Loucy (cell line): Measurements from ENCODE around the gene AMPH.

Experiments
- H2AFZ ChIP-seq: fragments of 200-600 bp; sonication (generic); 2 replicates; pipeline ENCODE4 v1.6.0; 2016; ENCODE audit warnings: antibody characterized with exemption, mild to moderate bottlenecking, low read length, moderate library complexity
- H3F3A ChIP-seq: fragments of 200-600 bp; 2 replicates; pipeline ENCODE4 v1.6.0; 2016; ENCODE audit warnings: antibody characterized with exemption, low read depth, mild to moderate bottlenecking
- H3K27me3 ChIP-seq: fragments of 200-600 bp; sonication (generic); 2 replicates; pipeline ENCODE4 v1.6.1; 2014; ENCODE audit warnings: low read length, mild to moderate bottlenecking; ENCODE audit not compliant: insufficient read depth, poor library complexity, severe bottlenecking
- H3K36me3 ChIP-seq: fragments of 200-600 bp; sonication (generic); 2 replicates; pipeline ENCODE4 v1.6.1; 2016; ENCODE audit warnings: low read length; ENCODE audit not compliant: insufficient read depth
- H3K4me1 ChIP-seq: fragments of 200-600 bp; sonication (generic); 2 replicates; pipeline ENCODE4 v1.5.1; 2014; ENCODE audit warnings: low read length, mild to moderate bottlenecking; ENCODE audit not compliant: insufficient read depth, poor library complexity, severe bottlenecking
- H3K4me2 ChIP-seq: fragments of 200-600 bp; sonication (generic); 2 replicates; pipeline ENCODE4 v1.6.0; 2014; ENCODE audit warnings: antibody characterized with exemption, low read length, low read depth, mild to moderate bottlenecking; ENCODE audit not compliant: poor library complexity, severe bottlenecking
- H3K4me3 ChIP-seq: fragments of 200-600 bp; sonication (generic); 2 replicates; pipeline ENCODE4 v1.5.1; 2014; ENCODE audit warnings: low read length, mild to moderate bottlenecking, mixed read lengths; ENCODE audit not compliant: poor library complexity, severe bottlenecking
- H3K79me2 ChIP-seq: fragments of 200-600 bp; sonication (generic); 2 replicates; pipeline ENCODE4 v1.6.1; 2014; ENCODE audit warnings: low read length; ENCODE audit not compliant: insufficient read depth
- H3K9ac ChIP-seq: fragments of 200-600 bp; sonication (generic); 2 replicates; pipeline ENCODE4 v1.6.0; 2014; ENCODE audit warnings: mild to moderate bottlenecking, low read depth, low read length, moderate library complexity; ENCODE audit not compliant: poor library complexity, severe bottlenecking
- H3K9me2 ChIP-seq: fragments of 200-600 bp; sonication (generic); replicated peaks from 2 replicates; pipeline ENCODE4 v1.6.1; 2016; ENCODE audit warnings: low read depth, low read length, mixed read lengths
- H3K9me3 ChIP-seq: fragments of 200-600 bp; sonication (generic); 2 replicates; pipeline ENCODE4 v1.6.1; 2014; ENCODE audit warnings: mild to moderate bottlenecking, antibody characterized with exemption, low read length, low read depth; ENCODE audit not compliant: insufficient read depth
- H4K20me1 ChIP-seq: fragments of 200-600 bp; sonication (generic); 2 replicates; pipeline ENCODE4 v1.6.0; 2014; ENCODE audit warnings: antibody characterized with exemption, low read length, mild to moderate bottlenecking; ENCODE audit not compliant: insufficient read depth, poor library complexity, severe bottlenecking
- EZH2phosphoT487 ChIP-seq: fragments of 200-600 bp; IDR thresholded peaks from 2 replicates; pipeline ENCODE4 v1.6.1; 2018; ENCODE audit warnings: antibody characterized with exemption, mild to moderate bottlenecking, moderate library complexity, borderline replicate concordance
- TF ChIP-seq, protein P1 (sequence below): fragments of 200-600 bp; sonication (generic); conservative IDR thresholded peaks from 2 replicates; pipeline ENCODE4 v1.5.1; 2014; ENCODE audit warnings: mild to moderate bottlenecking, antibody characterized with exemption, low read length

The AMPH gene

DNA sequence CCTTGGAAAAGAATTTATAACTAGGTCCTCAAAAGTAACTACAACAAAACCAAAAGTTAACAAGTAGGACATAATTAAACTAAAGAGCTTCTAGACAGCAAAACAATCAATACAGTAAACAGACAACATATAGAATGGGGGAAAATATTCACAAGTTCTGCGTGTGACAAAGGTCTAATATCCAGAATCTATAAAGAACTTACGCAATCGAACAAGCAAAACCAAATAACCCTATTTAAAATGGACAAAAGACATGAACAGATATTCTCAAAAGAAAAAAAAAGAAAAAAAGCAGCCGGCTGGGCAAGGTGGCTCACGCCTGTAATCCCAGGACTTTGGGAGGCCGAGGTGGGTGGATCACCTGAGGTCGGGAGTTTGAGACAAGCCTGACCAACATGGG lies 33.8 kb upstream of the AMPH start:
- H3K4me2 ChIP-seq, result no peak overlapping the region
- TF ChIP-seq, protein P1, sequence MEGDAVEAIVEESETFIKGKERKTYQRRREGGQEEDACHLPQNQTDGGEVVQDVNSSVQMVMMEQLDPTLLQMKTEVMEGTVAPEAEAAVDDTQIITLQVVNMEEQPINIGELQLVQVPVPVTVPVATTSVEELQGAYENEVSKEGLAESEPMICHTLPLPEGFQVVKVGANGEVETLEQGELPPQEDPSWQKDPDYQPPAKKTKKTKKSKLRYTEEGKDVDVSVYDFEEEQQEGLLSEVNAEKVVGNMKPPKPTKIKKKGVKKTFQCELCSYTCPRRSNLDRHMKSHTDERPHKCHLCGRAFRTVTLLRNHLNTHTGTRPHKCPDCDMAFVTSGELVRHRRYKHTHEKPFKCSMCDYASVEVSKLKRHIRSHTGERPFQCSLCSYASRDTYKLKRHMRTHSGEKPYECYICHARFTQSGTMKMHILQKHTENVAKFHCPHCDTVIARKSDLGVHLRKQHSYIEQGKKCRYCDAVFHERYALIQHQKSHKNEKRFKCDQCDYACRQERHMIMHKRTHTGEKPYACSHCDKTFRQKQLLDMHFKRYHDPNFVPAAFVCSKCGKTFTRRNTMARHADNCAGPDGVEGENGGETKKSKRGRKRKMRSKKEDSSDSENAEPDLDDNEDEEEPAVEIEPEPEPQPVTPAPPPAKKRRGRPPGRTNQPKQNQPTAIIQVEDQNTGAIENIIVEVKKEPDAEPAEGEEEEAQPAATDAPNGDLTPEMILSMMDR, result no peak
- no peak for TF ChIP-seq EZH2phosphoT487

DNA sequence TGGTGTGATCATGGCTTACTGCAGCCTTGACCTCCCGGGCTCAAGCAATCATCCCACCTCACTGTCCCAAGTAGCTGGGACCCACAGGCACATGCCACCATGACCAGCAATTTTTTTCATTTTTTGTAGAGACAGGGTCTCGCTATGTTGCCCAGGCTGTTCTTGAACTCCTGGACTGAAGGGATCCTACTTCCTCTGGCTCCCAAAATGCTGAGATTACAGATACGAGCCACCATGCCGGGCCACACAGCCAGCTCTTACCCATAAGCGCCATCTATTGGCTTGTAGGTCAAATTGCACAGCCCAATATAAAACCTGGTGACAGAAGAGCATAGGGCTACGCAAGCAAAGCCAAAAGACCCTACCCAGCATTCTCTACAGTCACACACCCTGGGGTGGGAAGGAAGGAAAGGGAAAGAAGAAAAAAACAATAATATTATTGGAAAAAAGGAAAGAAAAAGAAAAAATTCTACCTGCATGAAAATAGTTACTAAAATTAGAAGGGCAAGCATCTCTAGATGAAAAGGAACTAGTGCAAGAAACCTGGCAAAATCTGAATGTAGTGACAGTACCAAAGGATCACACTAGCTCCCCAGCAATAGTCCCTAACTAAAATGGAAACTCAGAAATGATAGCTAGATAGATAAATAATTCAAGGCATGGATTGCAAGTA lies 29.4 kb upstream of the AMPH start:
- Histone ChIP-seq H3K4me3 (no peak overlapping the region), H3K27me3 (no peaks in the 10 kb centered on the region), H4K20me1 (no peaks in the 10 kb centered on the region), H2AFZ (no peak overlapping the region), H3F3A (no peaks in the 10 kb centered on the region), H3K9ac (no peak overlapping the region), H3K79me2 (no peaks in the 10 kb centered on the region), H3K4me1 (no peaks in the 10 kb centered on the region), H3K9me2 (no peaks in the 10 kb centered on the region), H3K4me2 (no peak overlapping the region), H3K36me3 (no peaks in the 10 kb centered on the region), H3K9me3 (no peaks in the 10 kb centered on the region)
- TF ChIP-seq EZH2phosphoT487, result no peak
- TF ChIP-seq, protein P1, result peak; percentile 94

More for the DNA sequence above, 33.8 kb upstream of the AMPH start:
- Histone ChIP-seq H3K79me2 (no peaks in the 10 kb centered on the region), H3K36me3 (no peaks in the 10 kb centered on the region), H3K9me2 (no peaks in the 10 kb centered on the region), H4K20me1 (no peaks in the 10 kb centered on the region), H3K9ac (no peak overlapping the region), H2AFZ (no peak overlapping the region), H3K4me3 (no peak overlapping the region), H3K27me3 (no peaks in the 10 kb centered on the region), H3K4me1 (no peaks in the 10 kb centered on the region), H3F3A (no peaks in the 10 kb centered on the region), H3K9me3 (no peaks in the 10 kb centered on the region)

DNA sequence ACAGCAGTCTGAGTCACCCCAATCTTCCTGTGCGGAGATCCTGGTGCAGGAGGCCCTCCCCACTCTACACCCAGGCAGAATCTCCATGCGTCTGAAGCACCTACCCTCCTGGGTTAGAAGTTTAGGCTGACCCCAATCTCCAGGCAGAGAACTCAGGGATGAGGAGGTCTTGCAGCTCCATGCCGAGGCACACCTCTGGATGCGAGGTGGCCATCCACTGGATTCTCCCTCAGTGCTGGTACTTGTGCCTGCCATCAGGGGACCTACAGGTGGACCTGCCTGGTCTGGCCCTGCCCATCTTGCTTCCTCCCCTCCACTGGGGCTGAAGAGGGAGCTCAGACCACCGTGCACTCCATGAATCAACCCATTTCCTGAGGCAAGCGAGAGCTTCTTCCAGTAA lies 28.8 kb upstream of the AMPH start:
- TF ChIP-seq EZH2phosphoT487, result no peak
- TF ChIP-seq, protein P1, result no peak
- H3K4me2 ChIP-seq, result no peak overlapping the region

More for the DNA sequence above, 28.8 kb upstream of the AMPH start:
- Histone ChIP-seq H3K4me1 (no peaks in the 10 kb centered on the region), H2AFZ (no peak overlapping the region), H3K36me3 (no peaks in the 10 kb centered on the region), H3K4me3 (no peak overlapping the region), H3K9ac (no peak overlapping the region), H3F3A (no peaks in the 10 kb centered on the region), H3K9me3 (no peaks in the 10 kb centered on the region), H4K20me1 (no peaks in the 10 kb centered on the region), H3K9me2 (no peaks in the 10 kb centered on the region), H3K27me3 (no peaks in the 10 kb centered on the region), H3K79me2 (no peaks in the 10 kb centered on the region)
